Activated CD4-positive, alpha-beta T cell treated with anti-CD3 and anti-CD28 coated beads for 36 hours (primary cell): ENCODE data around the gene CAMK2A. TPM values are rescaled to one million over a fixed set of nuclear protein-coding genes. Genes with fewer than 3 reads are reported as not detected.
"Not testable (repeated sequence)": the region's sequence is repeated elsewhere in the genome, so short reads cannot be mapped to it uniquely, and the experiment has no call there.

Experiments
- ATAC-seq: fragments of 200-7000 bp; cut with Tn5 transposase; one replicate; pipeline ENCODE4 v1.10.0; 2021; ENCODE audit warnings: mild to moderate bottlenecking, moderate library complexity
- CTCF ChIA-PET: fragments of 350-600 bp; sonication (Branson Sonifier 250); formaldehyde crosslinking; loops from one replicate; lab custom pipeline; 2021; ENCODE audit warnings: antibody characterized with exemption; lab: Charles Lee
- POLR2A ChIA-PET: fragments of 350-600 bp; sonication (Branson Sonifier 250); formaldehyde crosslinking; loops from one replicate; lab custom pipeline; 2021; ENCODE audit warnings: antibody characterized with exemption, inconsistent platforms; lab: Charles Lee
- DNase-seq: peaks from one replicate; pipeline ENCODE4 v3.0.0-alpha.2; 2020
- H3K27ac Mint-ChIP-seq: one replicate; pipeline ENCODE4 v1.8.0; 2021; ENCODE audit warnings: mixed read lengths
- H3K27me3 Mint-ChIP-seq: one replicate; pipeline ENCODE4 v1.8.0; 2021; ENCODE audit warnings: mixed read lengths
- H3K36me3 Mint-ChIP-seq: one replicate; pipeline ENCODE4 v1.8.0; 2021; ENCODE audit warnings: low read depth, mixed read lengths
- H3K4me1 Mint-ChIP-seq: one replicate; pipeline ENCODE4 v1.8.0; 2021; ENCODE audit warnings: mixed read lengths
- H3K4me3 Mint-ChIP-seq: one replicate; pipeline ENCODE4 v1.8.0; 2021; ENCODE audit warnings: mild to moderate bottlenecking, moderate library complexity, mixed read lengths
- H3K9me3 Mint-ChIP-seq: one replicate; pipeline ENCODE4 v1.8.0; 2021; ENCODE audit warnings: low read depth, mixed read lengths
- intact Hi-C, 2 experiments: fragments of 100-400 bp; cut with DNase I in 1 of 2; cut with micrococcal nuclease in 1 of 2; formaldehyde crosslinking; loops; one replicate each; pipeline versions ENCODE4 v1.14.2 to v1.15.1; 2022 to 2024; cut with DNase I, micrococcal nuclease
- total RNA-seq, 2 experiments: library from RNA; stranded (reverse); gene quantifications; one replicate each; pipeline ENCODE4 v1.2.3, GENCODE V29; 2021

The CAMK2A gene
- total RNA-seq, 2 experiments from 2014 or later, result not detected

DNA sequence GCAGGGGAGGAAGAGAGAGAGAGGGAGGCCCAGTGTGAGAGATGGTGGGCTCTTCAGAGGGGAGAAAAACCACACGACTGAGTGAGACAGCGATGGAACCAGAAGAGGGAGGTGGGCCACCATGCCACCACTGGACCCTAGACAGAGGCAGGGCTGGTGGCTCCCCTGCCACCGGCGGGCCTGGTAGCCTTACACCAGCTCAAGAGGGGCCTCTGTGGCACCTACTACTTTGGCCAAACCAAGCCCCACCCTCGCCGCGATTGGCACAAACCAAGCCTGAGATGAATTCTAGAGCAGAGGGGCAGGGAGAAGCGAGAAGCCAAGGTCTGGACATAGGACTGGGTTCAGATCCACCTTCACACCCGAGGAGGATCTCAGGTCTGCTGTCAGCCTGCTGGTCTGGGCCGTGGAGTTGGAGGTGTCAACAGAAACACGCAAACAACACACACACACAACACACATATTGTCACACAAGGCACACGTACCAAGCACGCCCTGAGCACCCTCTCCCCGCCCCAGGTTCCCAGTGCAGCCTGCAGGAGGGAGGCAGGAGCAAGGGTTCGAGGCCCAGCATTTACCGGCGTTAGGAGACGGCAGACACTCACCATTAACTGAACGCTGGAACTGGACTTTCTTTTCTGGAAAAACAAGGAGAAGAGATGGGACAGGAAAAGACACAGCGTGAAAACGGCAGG lies 50.3 kb downstream of the CAMK2A start:
- POLR2A ChIA-PET, result no interaction called here

DNA sequence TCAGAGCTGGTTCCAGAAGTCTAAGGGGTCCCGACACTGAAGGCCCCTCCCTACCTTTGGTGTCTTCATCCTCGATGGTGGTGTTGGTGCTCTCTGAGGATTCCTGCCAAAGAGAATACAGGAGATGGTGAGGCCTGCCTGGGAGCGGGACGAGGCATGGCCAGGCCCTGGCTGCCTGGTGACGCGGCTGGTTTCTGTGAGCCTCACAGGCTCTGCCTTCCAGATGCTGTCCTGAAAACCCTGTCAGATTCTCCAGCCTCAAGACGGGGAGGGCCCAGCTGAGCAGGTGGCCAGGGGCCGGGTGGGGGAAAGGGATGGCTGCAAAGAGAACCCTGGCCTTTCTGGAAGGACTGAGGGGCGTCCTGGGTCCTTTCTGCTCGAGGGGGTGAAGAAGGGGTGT lies 50.9 kb downstream of the CAMK2A start:
- Mint-ChIP-seq H3K27ac (no peak overlapping the region), H3K9me3 (no peaks in the 10 kb centered on the region), H3K4me3 (no peak overlapping the region), H3K36me3 (no peaks in the 10 kb centered on the region), H3K4me1 (no peaks in the 10 kb centered on the region), H3K27me3 (no peaks in the 10 kb centered on the region)
- no peak for DNase-seq
- ChIA-PET POLR2A (no interaction called here), CTCF (no interaction called here)
- intact Hi-C loops, result no loop called here
- no peak for ATAC-seq

More for the DNA sequence above, 50.3 kb downstream of the CAMK2A start:
- Mint-ChIP-seq H3K27me3 (no peaks in the 10 kb centered on the region), H3K4me3 (no peak overlapping the region), H3K9me3 (no peaks in the 10 kb centered on the region), H3K36me3 (no peaks in the 10 kb centered on the region), H3K27ac (no peak overlapping the region), H3K4me1 (no peaks in the 10 kb centered on the region)
- CTCF ChIA-PET, result no interaction called here
- no peak for DNase-seq
- intact Hi-C loops, result no loop called here
- ATAC-seq, result no peak

DNA sequence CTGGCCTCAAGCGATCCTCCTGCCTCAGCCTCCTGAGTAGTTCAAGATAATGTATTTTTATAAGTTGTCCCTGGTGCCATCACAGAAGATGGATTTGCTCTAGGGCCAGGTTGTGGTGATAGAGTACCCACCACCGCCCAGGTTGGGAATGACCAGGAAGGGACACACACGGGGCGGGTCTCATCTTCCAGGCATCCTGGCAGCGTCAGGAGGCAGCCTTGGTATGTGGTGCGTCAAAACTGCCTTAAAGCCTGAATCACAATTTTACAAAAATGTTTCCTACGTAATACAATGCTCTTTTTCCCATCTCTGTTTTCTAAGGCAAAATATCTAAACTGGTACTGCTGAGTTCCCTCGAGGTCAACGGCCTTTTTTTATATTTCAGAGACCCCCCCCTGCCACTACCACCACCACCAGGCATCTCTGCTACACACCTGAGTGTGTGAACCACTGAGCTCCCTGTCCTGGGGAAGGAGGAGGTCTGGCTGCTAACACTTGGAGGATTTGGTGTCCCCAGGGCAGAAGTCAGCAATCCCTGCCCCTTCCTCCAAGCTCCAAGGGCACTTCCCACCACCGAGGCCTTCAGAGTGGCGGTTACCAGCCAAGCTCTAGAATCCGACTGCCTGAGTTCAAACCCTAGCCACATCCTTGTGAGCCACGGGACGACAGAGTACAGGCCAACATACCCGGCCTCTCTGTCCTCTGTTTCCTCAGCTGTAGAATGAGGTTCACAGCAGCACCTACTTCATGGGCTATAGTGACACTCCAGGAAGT lies 52.4 kb downstream of the CAMK2A start:
- DNase-seq (no peak), ATAC-seq (no peak)
- no peak overlapping the region for H3K4me3 Mint-ChIP-seq
- POLR2A ChIA-PET, result no interaction called here
- CTCF ChIA-PET, result no interaction called here
- H3K27me3 Mint-ChIP-seq, result no peaks in the 10 kb centered on the region
- no peaks in the 10 kb centered on the region for H3K36me3 Mint-ChIP-seq
- H3K9me3 Mint-ChIP-seq, result no peaks in the 10 kb centered on the region
- intact Hi-C loops, result no loop called here
- H3K4me1 Mint-ChIP-seq, result no peaks in the 10 kb centered on the region
- no peak overlapping the region for H3K27ac Mint-ChIP-seq

DNA sequence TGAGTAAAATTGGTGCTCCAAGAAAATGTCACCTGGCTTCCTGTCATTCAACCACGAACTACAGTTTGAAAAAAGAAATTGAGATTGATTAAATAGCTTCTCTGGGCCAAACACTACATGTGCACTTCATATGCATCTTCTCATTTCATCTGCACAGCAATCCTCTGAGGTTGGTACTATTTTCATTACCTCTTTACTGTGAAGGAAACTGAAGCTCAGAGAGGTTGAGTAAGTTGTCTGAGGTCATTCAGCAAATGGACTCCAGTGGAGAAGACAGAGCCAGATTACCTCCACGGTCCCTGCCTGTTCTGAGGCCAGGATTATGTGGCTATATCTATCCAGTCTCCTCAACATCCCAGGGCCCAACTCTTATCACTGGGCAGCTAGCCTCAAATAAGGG lies 53.3 kb downstream of the CAMK2A start:
- Mint-ChIP-seq H3K4me1 (no peaks in the 10 kb centered on the region), H3K27ac (no peak overlapping the region), H3K27me3 (no peaks in the 10 kb centered on the region), H3K36me3 (no peaks in the 10 kb centered on the region), H3K9me3 (no peaks in the 10 kb centered on the region), H3K4me3 (no peak overlapping the region)
- DNase-seq, result no peak
- intact Hi-C loops, result no loop called here
- CTCF ChIA-PET, result interaction anchor here (0.7 kb wide), 1 partner anchor 162 kb away, joined by 3 read pairs; no protein-coding TSS in a partner anchor
- POLR2A ChIA-PET, result no interaction called here
- no peak for ATAC-seq

GRCh38 chr5:150235500-150235854 lies 54.1 kb downstream of the CAMK2A start:
- Mint-ChIP-seq H3K27me3 (no peaks in the 10 kb centered on the region), H3K27ac (no peak overlapping the region), H3K36me3 (no peaks in the 10 kb centered on the region), H3K9me3 (no peaks in the 10 kb centered on the region), H3K4me1 (no peaks in the 10 kb centered on the region), H3K4me3 (no peak overlapping the region)
- intact Hi-C loops, result no loop called here
- no peak for DNase-seq
- ChIA-PET CTCF (interaction anchor here (0.6 to 2.1 kb wide), 5 partner anchors 18 to 382 kb away, joined by 3 to 6 read pairs (median 4); no protein-coding TSS in a partner anchor), POLR2A (no interaction called here)
- no peak for ATAC-seq

GRCh38 chr5:150234576-150235499 lies 54.7 kb downstream of the CAMK2A start:
- intact Hi-C loops, result no loop called here
- Mint-ChIP-seq H3K9me3 (no peaks in the 10 kb centered on the region), H3K36me3 (no peaks in the 10 kb centered on the region), H3K4me1 (no peaks in the 10 kb centered on the region), H3K27ac (no peak overlapping the region), H3K4me3 (no peak overlapping the region), H3K27me3 (no peaks in the 10 kb centered on the region)
- ChIA-PET POLR2A (no interaction called here), CTCF (interaction anchor here (1.0 to 2.1 kb wide), 4 partner anchors 17 to 116 kb away, joined by 3 to 6 read pairs (median 4); no protein-coding TSS in a partner anchor)
- no peak for DNase-seq
- ATAC-seq, result no peak

GRCh38 chr5:150233706-150234105 lies 55.9 kb downstream of the CAMK2A start:
- H3K9me3 Mint-ChIP-seq, H3K36me3 Mint-ChIP-seq, H3K27me3 Mint-ChIP-seq, H3K4me3 Mint-ChIP-seq, H3K27ac Mint-ChIP-seq, ATAC-seq, H3K4me1 Mint-ChIP-seq, DNase-seq, intact Hi-C loops: not testable (repeated sequence)
- ChIA-PET CTCF (interaction anchor here (1.7 to 2.1 kb wide), 2 partner anchors 16 to 117 kb away, joined by 6 read pairs; no protein-coding TSS in a partner anchor), POLR2A (interaction anchor here (0.5 kb wide), 1 partner anchor 9 kb away, joined by 3 read pairs; no protein-coding TSS in a partner anchor)

DNA sequence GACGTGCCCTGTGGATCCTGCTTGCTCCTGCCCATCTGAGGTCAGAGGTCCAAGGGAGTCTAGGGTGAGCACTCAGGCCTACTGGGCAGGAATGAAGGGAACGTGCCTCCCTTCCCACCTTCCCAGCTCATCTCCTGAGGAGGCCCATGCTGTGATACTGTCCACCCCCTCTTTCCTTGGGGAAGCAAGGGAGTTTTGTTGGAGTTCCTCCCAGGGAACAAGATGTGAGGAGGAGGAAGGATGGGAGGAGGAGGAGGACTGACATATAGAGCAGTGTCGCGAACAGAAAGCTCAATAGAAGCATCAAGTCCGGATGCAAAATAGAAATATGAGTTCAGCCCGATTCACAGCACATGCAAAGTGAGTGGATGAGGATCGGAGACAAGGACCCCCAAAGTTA lies 58.7 kb downstream of the CAMK2A start:
- Mint-ChIP-seq H3K27me3 (no peaks in the 10 kb centered on the region), H3K9me3 (no peaks in the 10 kb centered on the region), H3K4me3 (no peak overlapping the region), H3K36me3 (no peaks in the 10 kb centered on the region), H3K27ac (no peak overlapping the region), H3K4me1 (no peaks in the 10 kb centered on the region)
- ATAC-seq, result no peak
- POLR2A ChIA-PET, result no interaction called here
- CTCF ChIA-PET, result interaction anchor here (1.1 to 1.7 kb wide), 2 partner anchors 12 to 56 kb away, joined by 3 to 7 read pairs; no protein-coding TSS in a partner anchor
- no peak for DNase-seq
- intact Hi-C loops, result no loop called here

GRCh38 chr5:150229571-150229970 lies 60.0 kb downstream of the CAMK2A start:
- H3K27ac Mint-ChIP-seq, result no peak overlapping the region
- H3K27me3 Mint-ChIP-seq, result no peaks in the 10 kb centered on the region
- intact Hi-C loops, result no loop called here
- H3K4me3 Mint-ChIP-seq, result no peak overlapping the region
- ChIA-PET CTCF (no interaction called here), POLR2A (interaction anchor here (0.5 kb wide), 1 partner anchor 217 kb away, joined by 3 read pairs; no protein-coding TSS in a partner anchor)
- no peaks in the 10 kb centered on the region for H3K9me3 Mint-ChIP-seq
- H3K4me1 Mint-ChIP-seq, result no peaks in the 10 kb centered on the region
- ATAC-seq (no peak), DNase-seq (no peak)
- H3K36me3 Mint-ChIP-seq, result no peaks in the 10 kb centered on the region

DNA sequence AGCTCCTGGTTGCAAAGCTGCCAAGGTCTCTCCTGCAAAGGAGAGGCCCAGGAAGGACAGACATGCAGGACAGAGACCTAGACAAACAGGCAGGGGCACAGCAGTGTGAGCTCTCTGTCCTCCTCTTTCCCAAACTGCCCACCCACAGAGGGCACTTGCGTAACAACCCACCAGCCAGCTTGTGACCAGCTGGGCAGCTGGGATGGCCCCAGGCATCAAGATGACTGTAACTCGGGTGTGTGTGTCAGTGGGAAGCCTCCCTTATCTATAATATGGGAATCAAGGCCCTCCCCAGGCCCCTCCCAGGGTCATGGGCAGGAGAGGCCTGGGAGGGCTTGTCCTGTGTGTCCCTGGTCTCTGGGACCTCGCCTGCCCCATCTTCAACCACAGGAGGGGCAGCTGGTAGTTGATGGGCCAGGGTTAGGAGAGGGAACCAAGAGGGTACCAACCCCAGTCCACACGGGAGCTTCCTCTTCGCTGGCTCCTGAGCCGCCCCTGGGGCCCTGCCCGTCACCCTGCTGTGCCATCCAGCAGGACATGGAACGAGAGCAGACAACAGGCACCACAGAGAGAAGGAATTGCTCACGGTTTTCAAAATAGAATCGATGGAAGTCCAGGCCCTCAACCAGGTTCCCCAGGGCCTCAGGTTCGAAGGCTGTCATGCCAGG lies 61.8 kb downstream of the CAMK2A start:
- Mint-ChIP-seq H3K27me3 (no peaks in the 10 kb centered on the region), H3K27ac (no peak overlapping the region), H3K4me1 (no peaks in the 10 kb centered on the region), H3K36me3 (no peaks in the 10 kb centered on the region), H3K9me3 (no peaks in the 10 kb centered on the region), H3K4me3 (no peak overlapping the region)
- intact Hi-C loops, result no loop called here
- DNase-seq (no peak), ATAC-seq (no peak)
- CTCF ChIA-PET, result interaction anchor here (0.8 to 1.0 kb wide), 2 partner anchors 42 to 97 kb away, joined by 3 to 5 read pairs; no protein-coding TSS in a partner anchor
- POLR2A ChIA-PET, result no interaction called here
